GM21737 (cell line): Measurements from ENCODE around the gene GRK4.
"Not testable (repeated sequence)": the region's sequence is repeated elsewhere in the genome, so short reads cannot be mapped to it uniquely, and the experiment has no call there.

Experiments
- ATAC-seq: cut with Tn5 transposase; IDR thresholded peaks from one replicate; pipeline ENCODE4 v1.9.1; 2021; ENCODE audit warnings: mild to moderate bottlenecking, moderate library complexity; ENCODE audit not compliant: unreplicated experiment

The GRK4 gene

DNA sequence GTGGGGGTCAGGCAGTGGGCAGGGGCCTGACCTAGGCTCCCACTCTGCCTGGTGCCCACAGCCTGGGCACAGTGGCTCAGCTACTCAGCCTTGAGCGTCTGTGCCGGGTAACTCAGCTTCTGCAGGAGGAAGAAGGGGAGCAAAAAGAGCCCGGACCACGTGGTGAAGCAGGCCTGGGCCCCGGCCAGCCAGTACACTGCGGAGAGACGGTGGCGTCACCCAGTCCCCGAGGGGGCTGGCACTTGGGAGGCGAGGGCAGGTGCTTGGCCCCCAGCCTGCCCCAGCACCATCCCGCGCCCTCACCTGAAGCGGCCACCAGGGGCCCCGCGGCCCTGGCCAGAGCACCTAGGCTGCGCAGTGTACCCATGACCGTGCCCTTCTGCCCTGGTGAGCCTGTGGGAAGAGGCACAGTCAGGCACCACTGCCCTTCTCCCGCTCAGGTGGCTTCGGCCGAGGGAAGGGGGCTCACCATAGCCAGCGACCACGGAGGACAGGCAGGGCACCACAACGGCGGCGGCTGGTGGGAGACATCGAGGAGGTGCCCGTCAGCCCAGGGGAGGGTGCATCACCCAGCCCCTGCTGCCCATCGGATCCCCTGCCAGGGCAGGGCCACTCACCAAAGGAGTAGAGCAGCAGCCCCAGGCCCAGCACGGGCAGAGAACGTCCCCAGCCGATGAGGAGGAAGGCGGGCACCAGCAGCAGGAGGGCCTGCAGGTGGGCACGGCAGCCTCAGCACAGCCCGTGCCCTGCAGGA lies 32.4 kb upstream of the GRK4 start:
- ATAC-seq, result no peak

GRCh38 chr4:2931512-2932301 lies 31.7 kb upstream of the GRK4 start:
- peak; percentile 37 for ATAC-seq

- no peak for ATAC-seq
Observed at GRCh38 chr4:2932321-2932950, 30.9 kb upstream of the GRK4 start.

GRCh38 chr4:2932951-2933565 lies 30.3 kb upstream of the GRK4 start:
- no peak for ATAC-seq

- no peak for ATAC-seq
Observed at GRCh38 chr4:2933566-2934076, 29.8 kb upstream of the GRK4 start.

- no peak for ATAC-seq
Observed at GRCh38 chr4:2934077-2934812, 29.1 kb upstream of the GRK4 start.

GRCh38 chr4:2934813-2935761 lies 28.3 kb upstream of the GRK4 start:
- ATAC-seq, result peak; percentile 42

DNA sequence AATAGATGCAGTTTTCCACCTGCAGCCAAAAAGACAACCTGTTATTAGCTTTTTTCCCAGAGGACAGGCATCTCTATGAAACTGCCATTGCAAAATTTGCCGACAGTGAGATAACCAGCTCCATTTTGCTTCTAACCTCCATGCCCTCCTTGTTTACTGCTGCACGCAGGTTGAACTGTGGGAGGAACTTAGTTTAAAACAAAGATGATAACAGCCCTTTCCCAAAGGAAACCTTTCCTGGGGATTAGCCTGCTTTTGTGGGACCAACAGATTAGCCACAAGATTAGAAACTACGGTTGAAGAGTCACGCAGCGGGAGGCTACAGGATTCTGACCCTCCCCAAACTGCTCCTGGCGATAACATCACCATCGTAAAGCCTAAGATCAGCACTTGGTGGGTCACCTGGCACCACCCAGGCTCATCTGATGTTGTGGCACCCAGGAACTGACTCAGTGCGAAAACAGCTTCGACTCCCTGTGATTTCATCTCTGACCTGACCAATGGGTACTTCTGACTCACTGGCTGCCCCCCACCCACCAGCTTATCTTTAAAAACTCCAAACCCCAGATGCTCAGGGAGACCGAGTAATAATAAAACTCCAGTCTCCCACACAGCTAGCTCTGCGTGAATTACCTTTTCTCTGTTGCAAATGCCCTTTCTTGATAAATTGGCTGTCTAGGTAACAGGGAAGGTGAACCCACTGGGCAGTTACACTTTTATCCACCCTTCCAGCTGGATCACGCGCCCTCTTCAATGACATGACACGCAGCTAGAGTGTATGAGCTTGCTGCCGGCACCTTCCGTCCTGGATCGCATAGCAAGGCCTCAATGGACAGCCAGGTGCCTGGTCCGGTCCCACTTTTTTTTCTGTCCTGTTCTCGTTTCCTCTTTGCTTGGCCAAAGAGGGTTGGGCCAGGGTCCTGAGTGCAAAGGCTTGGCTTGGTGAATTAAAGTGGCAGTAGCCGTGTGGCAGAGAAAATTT lies 27.3 kb upstream of the GRK4 start:
- ATAC-seq, result no peak

DNA sequence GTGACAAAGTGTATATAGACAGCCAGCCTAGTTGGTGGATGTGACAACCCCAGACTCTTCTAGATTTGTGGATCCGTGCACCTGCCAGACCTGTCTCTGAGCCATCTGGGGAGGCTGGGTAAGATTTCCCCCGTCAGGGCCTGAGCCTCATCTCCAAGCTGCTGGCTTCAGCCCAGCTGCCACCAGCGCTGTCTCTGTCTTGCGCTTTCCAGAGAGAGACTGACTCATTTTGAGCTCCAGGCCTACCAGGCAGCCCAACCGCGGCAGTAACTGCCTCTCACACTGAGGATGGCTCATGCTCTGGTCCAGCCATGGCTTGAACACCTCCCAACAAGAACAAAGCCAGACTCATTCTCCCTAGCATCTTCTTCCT lies 26.6 kb upstream of the GRK4 start:
- ATAC-seq, result no peak

GRCh38 chr4:2937146-2937857 lies 26.1 kb upstream of the GRK4 start:
- no peak for ATAC-seq

GRCh38 chr4:2937986-2938385 lies 25.4 kb upstream of the GRK4 start:
- no peak for ATAC-seq

GRCh38 chr4:2938411-2938810 lies 25.0 kb upstream of the GRK4 start:
- not testable (repeated sequence) for ATAC-seq

GRCh38 chr4:2938906-2939305 lies 24.5 kb upstream of the GRK4 start:
- ATAC-seq, result no peak

GRCh38 chr4:2939383-2940243 lies 23.8 kb upstream of the GRK4 start:
- no peak for ATAC-seq

GRCh38 chr4:2940267-2941137 lies 22.9 kb upstream of the GRK4 start:
- no peak for ATAC-seq
